Measurements from ENCODE around the gene JAZF1.

The JAZF1 gene

GRCh38 chr7:27840313-27840712, 340.3 kb downstream of the JAZF1 start:
- no peak for TF ChIP-seq EZH2phosphoT487 (conservative IDR thresholded peaks at IDR 0.05; ENCODE audit: low read length)
- TF ChIP-seq CTCF (IDR thresholded peaks at IDR 0.05; ENCODE audit: insufficient read depth, low read length, poor library complexity, severe bottlenecking), result no peak
- no peak overlapping the region for H2AFZ ChIP-seq (ENCODE audit: low read depth, low read length, severe bottlenecking)
- no peaks in the 10 kb centered on the region for H3K9me2 ChIP-seq (replicated peaks; ENCODE audit: insufficient read depth, low read length)
- H3K9me3 ChIP-seq (ENCODE audit: insufficient read depth, low read length), result no peaks in the 10 kb centered on the region
- H3F3A ChIP-seq (ENCODE audit: insufficient read depth), result no peaks in the 10 kb centered on the region
- H3K27me3 ChIP-seq (ENCODE audit: low read length), result no peaks in the 10 kb centered on the region
- no peak overlapping the region for H3K4me3 ChIP-seq (ENCODE audit: insufficient read depth, low read length, poor library complexity, severe bottlenecking)
- no peaks in the 10 kb centered on the region for H3K79me2 ChIP-seq (ENCODE audit: insufficient read depth, low read length)
- no peak overlapping the region for H3K27ac ChIP-seq (ENCODE audit: low read depth, low read length)
- no peaks in the 10 kb centered on the region for H4K20me1 ChIP-seq (ENCODE audit: low read depth, low read length)
- no peak overlapping the region for H3K4me2 ChIP-seq (ENCODE audit: low read depth, low read length, poor library complexity, severe bottlenecking)
- no peaks in the 10 kb centered on the region for H3K36me3 ChIP-seq (ENCODE audit: low read length)
- H3K9ac ChIP-seq (ENCODE audit: low read length), result no peak overlapping the region

- no peaks in the 10 kb centered on the region for H3K79me2 ChIP-seq (ENCODE audit: insufficient read depth, low read length)
- H3K4me3 ChIP-seq (ENCODE audit: insufficient read depth, low read length, poor library complexity, severe bottlenecking), result no peak overlapping the region
- TF ChIP-seq EZH2phosphoT487 (conservative IDR thresholded peaks at IDR 0.05; ENCODE audit: low read length), result no peak
- TF ChIP-seq CTCF (IDR thresholded peaks at IDR 0.05; ENCODE audit: insufficient read depth, low read length, poor library complexity, severe bottlenecking), result no peak
- H3K4me2 ChIP-seq (ENCODE audit: low read depth, low read length, poor library complexity, severe bottlenecking), result no peak overlapping the region
- no peak overlapping the region for H3K9ac ChIP-seq (ENCODE audit: low read length)
- no peaks in the 10 kb centered on the region for H3K27me3 ChIP-seq (ENCODE audit: low read length)
- H2AFZ ChIP-seq (ENCODE audit: low read depth, low read length, severe bottlenecking), result no peak overlapping the region
- H3K9me3 ChIP-seq (ENCODE audit: insufficient read depth, low read length), result no peaks in the 10 kb centered on the region
- H3K9me2 ChIP-seq (replicated peaks; ENCODE audit: insufficient read depth, low read length), result no peaks in the 10 kb centered on the region
- H4K20me1 ChIP-seq (ENCODE audit: low read depth, low read length), result no peaks in the 10 kb centered on the region
- H3K36me3 ChIP-seq (ENCODE audit: low read length), result no peaks in the 10 kb centered on the region
- H3F3A ChIP-seq (ENCODE audit: insufficient read depth), result no peaks in the 10 kb centered on the region
- H3K27ac ChIP-seq (ENCODE audit: low read depth, low read length), result no peak overlapping the region
Measured at GRCh38 chr7:27839099-27839498, 341.5 kb downstream of the JAZF1 start.

GRCh38 chr7:27836536-27836935, 344.1 kb downstream of the JAZF1 start:
- no peaks in the 10 kb centered on the region for H3K9me3 ChIP-seq (ENCODE audit: insufficient read depth, low read length)
- H4K20me1 ChIP-seq (ENCODE audit: low read depth, low read length), result no peaks in the 10 kb centered on the region
- no peak overlapping the region for H3K27ac ChIP-seq (ENCODE audit: low read depth, low read length)
- H3K4me3 ChIP-seq (ENCODE audit: insufficient read depth, low read length, poor library complexity, severe bottlenecking), result no peak overlapping the region
- TF ChIP-seq EZH2phosphoT487 (conservative IDR thresholded peaks at IDR 0.05; ENCODE audit: low read length), result no peak
- TF ChIP-seq CTCF (IDR thresholded peaks at IDR 0.05; ENCODE audit: insufficient read depth, low read length, poor library complexity, severe bottlenecking), result no peak
- no peaks in the 10 kb centered on the region for H3K9me2 ChIP-seq (replicated peaks; ENCODE audit: insufficient read depth, low read length)
- no peaks in the 10 kb centered on the region for H3K27me3 ChIP-seq (ENCODE audit: low read length)
- H3K79me2 ChIP-seq (ENCODE audit: insufficient read depth, low read length), result no peaks in the 10 kb centered on the region
- H3F3A ChIP-seq (ENCODE audit: insufficient read depth), result no peaks in the 10 kb centered on the region; the same call in 1 of the 2 replicates
- H3K9ac ChIP-seq (ENCODE audit: low read length), result no peak overlapping the region
- no peak overlapping the region for H2AFZ ChIP-seq (ENCODE audit: low read depth, low read length, severe bottlenecking)
- no peak overlapping the region for H3K4me2 ChIP-seq (ENCODE audit: low read depth, low read length, poor library complexity, severe bottlenecking)
- no peaks in the 10 kb centered on the region for H3K36me3 ChIP-seq (ENCODE audit: low read length)

All from SU-DHL-6 (cell line).